Ishikawa (cell line): ENCODE data around the gene ANK2.

Experiments used
- CREB1 ChIP-seq: IDR thresholded peaks from 2 replicates; pipeline ENCODE4 v1.6.1; 2012; ENCODE audit warnings: low read depth
- RAD21 ChIP-seq: IDR thresholded peaks from 2 replicates; pipeline ENCODE4 v1.6.1; 2012; ENCODE audit warnings: low read depth
- TAF1 ChIP-seq: IDR thresholded peaks from 2 replicates; pipeline ENCODE4 v1.6.1; 2012; ENCODE audit warnings: low read depth, mild to moderate bottlenecking
- TCF12 ChIP-seq: IDR thresholded peaks from 2 replicates; pipeline ENCODE4 v1.6.1; 2012; ENCODE audit warnings: low read depth

GRCh38 chr4:113059449-113060182 lies 10.2 kb downstream of the ANK2 start:
- no peak for TF ChIP-seq TAF1
- no peak for TF ChIP-seq CREB1
- no peak for TF ChIP-seq RAD21
- no peak for TF ChIP-seq TCF12
